CD14-positive monocyte (primary cell): ENCODE results near the gene TOM1L1. TPM values are rescaled to one million over a fixed set of nuclear protein-coding genes. Genes with fewer than 3 reads are reported as not detected.

Source experiments
- DNase-seq, 3 donors: peaks; one replicate each; pipeline ENCODE4 v3.0.0-alpha.2; 2011 to 2022
- H2AFZ ChIP-seq: 2 replicates; pipeline ENCODE4 v1.6.0; 2012; ENCODE audit warnings: mild to moderate bottlenecking, low read depth, low read length, inconsistent platforms; ENCODE audit not compliant: insufficient read depth, poor library complexity, severe bottlenecking
- H3K27ac ChIP-seq, 2 donors: 1 replicate in 1 of 2; 2 replicates in 1 of 2; pipeline ENCODE4 v1.5.1; 2012 to 2013; ENCODE audit warnings: low read length in 2 of 2, control low read depth in 1 of 2, inconsistent platforms in 1 of 2, low read depth in 1 of 2, mild to moderate bottlenecking in 1 of 2
- H3K27me3 ChIP-seq, 2 donors: one replicate each; pipeline versions ENCODE4 v1.6.0 to v1.6.1; 2011 to 2013; ENCODE audit warnings: low read length in 2 of 2; ENCODE audit not compliant: control insufficient read depth in 2 of 2, insufficient read depth in 2 of 2
- H3K36me3 ChIP-seq, 2 donors: replicated peaks in 1 of 2; 1 replicate in 1 of 2; 2 replicates in 1 of 2; pipeline versions ENCODE4 v1.5.1 to v1.6.1; 2012 to 2013; ENCODE audit warnings: low read length in 2 of 2, control low read depth in 1 of 2, inconsistent platforms in 1 of 2, mild to moderate bottlenecking in 1 of 2; ENCODE audit not compliant: insufficient read depth in 2 of 2, control insufficient read depth in 1 of 2
- H3K4me1 ChIP-seq, 2 donors: 1 replicate in 1 of 2; 2 replicates in 1 of 2; pipeline versions ENCODE4 v1.5.1 to v1.6.1; 2012 to 2013; ENCODE audit warnings: low read length in 2 of 2, control low read depth in 1 of 2, inconsistent platforms in 1 of 2, mild to moderate bottlenecking in 1 of 2, moderate library complexity in 1 of 2; ENCODE audit not compliant: insufficient read depth in 2 of 2, control insufficient read depth in 1 of 2
- H3K4me2 ChIP-seq: replicated peaks from 2 replicates; pipeline ENCODE3; 2012; ENCODE audit warnings: low read length, moderate library complexity, mild to moderate bottlenecking; ENCODE audit not compliant: poor library complexity, severe bottlenecking; ENCODE audit errors: extremely low read depth
- H3K4me3 ChIP-seq, 3 experiments: fragments of 200-600 bp in 1 of 3; sonication (generic) in 1 of 3; replicated peaks in 1 of 3; 1 replicate in 2 of 3; 2 replicates in 1 of 3; pipeline ENCODE4 v1.5.1; 2011 to 2013; ENCODE audit warnings: low read length in 3 of 3, mild to moderate bottlenecking in 3 of 3, control low read depth in 2 of 3, low read depth in 2 of 3, inconsistent platforms in 1 of 3, moderate library complexity in 1 of 3
- H3K79me2 ChIP-seq: 2 replicates; pipeline ENCODE4 v1.6.0; 2012; ENCODE audit warnings: mild to moderate bottlenecking, control low read depth, inconsistent platforms, low read length, moderate library complexity; ENCODE audit not compliant: insufficient read depth
- H3K9ac ChIP-seq: 2 replicates; pipeline ENCODE4 v1.6.0; 2017; ENCODE audit warnings: low read length, mild to moderate bottlenecking; ENCODE audit not compliant: insufficient read depth, poor library complexity, severe bottlenecking
- H3K9me3 ChIP-seq, 2 donors: replicated peaks in 1 of 2; 1 replicate in 1 of 2; 2 replicates in 1 of 2; pipeline versions ENCODE4 v1.5.1 to v1.6.1; 2012 to 2013; ENCODE audit warnings: low read length in 2 of 2, control low read depth in 1 of 2; ENCODE audit not compliant: control insufficient read depth in 1 of 2, insufficient read depth in 1 of 2
- H4K20me1 ChIP-seq: 2 replicates; pipeline ENCODE4 v1.6.0; 2012; ENCODE audit warnings: mild to moderate bottlenecking, low read length, control low read depth, moderate library complexity; ENCODE audit not compliant: insufficient read depth
- H3K27ac Mint-ChIP-seq, 7 donors: one replicate each; pipeline ENCODE4 v1.8.0; 2020; ENCODE audit warnings: mild to moderate bottlenecking in 7 of 7, mixed read lengths in 7 of 7, moderate library complexity in 6 of 7, inconsistent platforms in 2 of 7
- H3K27me3 Mint-ChIP-seq, 3 donors: one replicate each; pipeline ENCODE4 v1.8.0; 2021 to 2022; ENCODE audit warnings: low read depth in 3 of 3, mild to moderate bottlenecking in 3 of 3, mixed read lengths in 3 of 3, moderate library complexity in 3 of 3, inconsistent platforms in 1 of 3
- H3K36me3 Mint-ChIP-seq, 2 donors: one replicate each; pipeline ENCODE4 v1.8.0; 2020; ENCODE audit warnings: mixed read lengths in 2 of 2, inconsistent platforms in 1 of 2, mild to moderate bottlenecking in 1 of 2
- H3K4me1 Mint-ChIP-seq: one replicate; pipeline ENCODE4 v1.8.0; 2020; ENCODE audit warnings: mild to moderate bottlenecking, mixed read lengths
- H3K4me3 Mint-ChIP-seq, 2 donors: one replicate each; pipeline ENCODE4 v1.8.0; 2020; ENCODE audit warnings: mild to moderate bottlenecking in 2 of 2, mixed read lengths in 2 of 2, moderate library complexity in 1 of 2
- H3K9me3 Mint-ChIP-seq, 7 donors: one replicate each; pipeline ENCODE4 v1.8.0; 2020 to 2022; ENCODE audit warnings: mixed read lengths in 7 of 7, mild to moderate bottlenecking in 6 of 7, moderate library complexity in 6 of 7, inconsistent platforms in 2 of 7
- WGBS: methylation state at CpG from one replicate; pipeline ENCODE4 v1.1.5; 2013; ENCODE audit warnings: missing lambda C conversion rate; ENCODE audit not compliant: insufficient coverage; 5-methylcytosine and 5-hydroxymethylcytosine counted together
- intact Hi-C, 2 donors: fragments of 100-400 bp; cut with micrococcal nuclease; formaldehyde crosslinking; loops; one replicate each; pipeline versions ENCODE4 v1.15.0 to v1.15.1; 2023
- polyA plus RNA-seq, 3 donors: library from polyadenylated mRNA; depleted of rRNA in 1 of 3; unstranded in 2 of 3; stranded (reverse) in 1 of 3; fragments of 300-500 nt in 2 of 3; fragments of >200 nt in 1 of 3; fragmentation: Illumina TruSeq in 2 of 3; gene quantifications; 1 replicate in 2 of 3; 2 replicates in 1 of 3; pipeline ENCODE4 v1.2.3, GENCODE V29; 2012 to 2021
- TF ChIP-seq, protein P1 (sequence below): fragments of 200-600 bp; IDR thresholded peaks from one replicate; pipeline ENCODE4 v1.8.0; 2022; ENCODE audit warnings: antibody characterized with exemption, mild to moderate bottlenecking

Gene TOM1L1
- polyA plus RNA-seq, 3 donors = 0.32 TPM; not detected in 2

DNA sequence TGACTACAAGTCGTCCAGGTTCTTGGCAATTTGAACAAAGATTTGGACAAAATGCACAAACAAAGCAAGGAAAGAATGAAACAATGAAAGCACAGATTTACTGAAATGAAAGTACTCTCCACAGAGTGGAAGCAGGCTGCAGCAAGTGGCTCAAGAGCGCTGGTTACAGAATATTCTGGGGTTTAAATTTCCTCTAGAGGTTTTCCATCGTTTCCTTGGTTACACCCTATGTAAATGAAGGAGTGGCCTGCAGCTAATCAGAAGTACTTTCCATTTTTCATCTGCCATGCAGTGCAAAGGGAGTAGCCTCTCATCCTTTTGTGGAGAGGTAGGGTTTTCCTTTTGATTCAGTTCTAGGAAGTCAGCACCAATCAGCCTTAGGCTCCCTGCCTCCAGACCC lies 79.7 kb downstream of the TOM1L1 start:
- Mint-ChIP-seq H3K4me3 (no peak overlapping the region), H3K27me3 (no peaks in the 10 kb centered on the region), H3K27ac (no peak overlapping the region), H3K36me3 (no peaks in the 10 kb centered on the region), H3K9me3 (peaks cover 4 to 12% (median 8%) of the 10 kb centered on the region in 7 donors), H3K4me1 (peaks cover 1% of the 10 kb centered on the region)
- Histone ChIP-seq H4K20me1 (no peaks in the 10 kb centered on the region), H3K9me3 (peaks cover 7% of the 10 kb centered on the region in 2 donors), H3K4me3 (no peak overlapping the region), H3K9ac (no peak overlapping the region), H3K4me2 (no peak overlapping the region), H3K27me3 (no peaks in the 10 kb centered on the region), H3K79me2 (no peaks in the 10 kb centered on the region), H2AFZ (no peak overlapping the region), H3K36me3 (no peaks in the 10 kb centered on the region), H3K27ac (no peak overlapping the region), H3K4me1 (no peaks in the 10 kb centered on the region)
- intact Hi-C loops = no loop called here
- no CpG with 5 or more reads among the region's 3 CpGs for WGBS
- DNase-seq = no peak
- TF ChIP-seq, protein P1, sequence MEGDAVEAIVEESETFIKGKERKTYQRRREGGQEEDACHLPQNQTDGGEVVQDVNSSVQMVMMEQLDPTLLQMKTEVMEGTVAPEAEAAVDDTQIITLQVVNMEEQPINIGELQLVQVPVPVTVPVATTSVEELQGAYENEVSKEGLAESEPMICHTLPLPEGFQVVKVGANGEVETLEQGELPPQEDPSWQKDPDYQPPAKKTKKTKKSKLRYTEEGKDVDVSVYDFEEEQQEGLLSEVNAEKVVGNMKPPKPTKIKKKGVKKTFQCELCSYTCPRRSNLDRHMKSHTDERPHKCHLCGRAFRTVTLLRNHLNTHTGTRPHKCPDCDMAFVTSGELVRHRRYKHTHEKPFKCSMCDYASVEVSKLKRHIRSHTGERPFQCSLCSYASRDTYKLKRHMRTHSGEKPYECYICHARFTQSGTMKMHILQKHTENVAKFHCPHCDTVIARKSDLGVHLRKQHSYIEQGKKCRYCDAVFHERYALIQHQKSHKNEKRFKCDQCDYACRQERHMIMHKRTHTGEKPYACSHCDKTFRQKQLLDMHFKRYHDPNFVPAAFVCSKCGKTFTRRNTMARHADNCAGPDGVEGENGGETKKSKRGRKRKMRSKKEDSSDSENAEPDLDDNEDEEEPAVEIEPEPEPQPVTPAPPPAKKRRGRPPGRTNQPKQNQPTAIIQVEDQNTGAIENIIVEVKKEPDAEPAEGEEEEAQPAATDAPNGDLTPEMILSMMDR = no peak

DNA sequence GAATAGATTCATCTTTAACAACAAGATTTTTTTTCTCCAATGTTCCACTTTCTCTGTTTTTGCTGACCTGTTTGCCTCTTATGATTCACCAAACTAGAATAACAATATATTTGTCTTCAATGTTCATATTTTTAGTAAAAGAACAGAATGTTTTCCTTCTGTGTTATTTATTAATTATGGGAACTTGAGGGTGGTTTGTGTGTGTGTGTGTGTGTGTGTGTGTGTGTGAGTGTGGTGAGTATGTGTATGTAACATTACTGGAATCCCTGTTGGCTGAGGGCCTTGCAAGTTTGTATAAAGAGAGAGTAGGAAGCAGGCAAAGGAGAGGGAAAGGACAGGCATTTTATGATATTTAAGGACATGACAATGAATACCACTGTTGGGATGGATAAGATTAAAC lies 81.7 kb downstream of the TOM1L1 start:
- Histone ChIP-seq H3K4me1 (no peaks in the 10 kb centered on the region), H3K9ac (no peak overlapping the region), H3K4me2 (no peak overlapping the region), H2AFZ (no peak overlapping the region), H3K27me3 (no peaks in the 10 kb centered on the region), H3K9me3 (peaks cover 7% of the 10 kb centered on the region in 2 donors), H3K27ac (no peak overlapping the region), H3K4me3 (no peak overlapping the region), H3K36me3 (no peaks in the 10 kb centered on the region), H4K20me1 (no peaks in the 10 kb centered on the region), H3K79me2 (no peaks in the 10 kb centered on the region)
- H3K4me1 Mint-ChIP-seq = peaks cover 1% of the 10 kb centered on the region
- H3K36me3 Mint-ChIP-seq = no peaks in the 10 kb centered on the region
- no peak overlapping the region for H3K27ac Mint-ChIP-seq
- intact Hi-C loops = no loop called here
- no peaks in the 10 kb centered on the region for H3K27me3 Mint-ChIP-seq
- no peak for DNase-seq
- peaks cover 4 to 12% (median 8%) of the 10 kb centered on the region in 7 donors for H3K9me3 Mint-ChIP-seq
- no peak overlapping the region for H3K4me3 Mint-ChIP-seq
- TF ChIP-seq, protein P1 = no peak
